ENCODE measurements around the gene KCTD6. TPM values are rescaled to one million over a fixed set of nuclear protein-coding genes. Genes with fewer than 3 reads are reported as not detected.

Gene KCTD6
- total and polyA plus RNA-seq, 2 experiments from 2014 or later = 28.3 to 34.6 TPM

GRCh38 chr3:58520403-58521335, 28.8 kb downstream of the KCTD6 start:
- Mint-ChIP-seq H3K27ac (no peak overlapping the region), H3K4me1 (peaks cover 30% of the 10 kb centered on the region), H3K36me3 (ENCODE audit: low read depth) (no peaks in the 10 kb centered on the region), H3K4me3 (no peak overlapping the region), H3K9me3 (peaks cover 7% of the 10 kb centered on the region; the same call in 1 of the 3 replicates), H3K27me3 (ENCODE audit: insufficient read depth, low read depth, poor library complexity) (peaks cover 3% of the 10 kb centered on the region)
- Histone ChIP-seq H2AFZ (no peak overlapping the region), H4K20me1 (replicated peaks; ENCODE audit: insufficient read depth) (no peaks in the 10 kb centered on the region), H3F3A (replicated peaks; ENCODE audit: low read depth) (no peaks in the 10 kb centered on the region), H3K36me3 (ENCODE audit: insufficient read depth) (no peaks in the 10 kb centered on the region), H3K27ac (ENCODE audit: low read depth) (no peak overlapping the region), H3K4me3 (no peak overlapping the region), H3K79me2 (replicated peaks; ENCODE audit: insufficient read depth) (no peaks in the 10 kb centered on the region), H3K27me3 (ENCODE audit: insufficient read depth) (no peaks in the 10 kb centered on the region), H3K4me1 (ENCODE audit: insufficient read depth) (peaks cover 26% of the 10 kb centered on the region), H3K9me2 (ENCODE audit: insufficient read depth) (no peaks in the 10 kb centered on the region), H3K4me2 (no peak overlapping the region)
- DNase-seq (ENCODE audit: low spot score) = no peak
- no peak for TF ChIP-seq NANOG (IDR thresholded peaks at IDR 0.05; ENCODE audit: borderline replicate concordance)
- TF ChIP-seq EZH2 (IDR thresholded peaks at IDR 0.05; ENCODE audit: low read depth, unreplicated experiment) = no peak
- no peak for TF ChIP-seq ZNF331 (CRISPR knock-in tag; IDR thresholded peaks at IDR 0.05; ENCODE audit: low read depth)
- no peak for TF ChIP-seq STAT1 (IDR thresholded peaks at IDR 0.05; ENCODE audit: unreplicated experiment)
- no peak for TF ChIP-seq POLR2AphosphoS5 (IDR thresholded peaks at IDR 0.05; ENCODE audit: low read depth)
- TF ChIP-seq CREB1 (CRISPR knock-in tag; IDR thresholded peaks at IDR 0.05; ENCODE audit: low read depth) = no peak
- TF ChIP-seq JUNB (IDR thresholded peaks at IDR 0.05; ENCODE audit: unreplicated experiment) = no peak
- TF ChIP-seq REST (IDR thresholded peaks at IDR 0.05; ENCODE audit: unreplicated experiment) = no peak
- no peak for TF ChIP-seq EZH2phosphoT487 (IDR thresholded peaks at IDR 0.05; ENCODE audit: unreplicated experiment)
- no peak for TF ChIP-seq ETS1 (IDR thresholded peaks at IDR 0.05)
- no peak for TF ChIP-seq CTCF (conservative IDR thresholded peaks at IDR 0.05; ENCODE audit: low read depth in 2 of 2)
- ATAC-seq = peak; percentile 23; the same call in 2 of the 3 replicates
